SK-N-SH (cell line): ENCODE results near the gene RABL6. TPM values are rescaled to one million over a fixed set of nuclear protein-coding genes. Genes with fewer than 3 reads are reported as not detected.
A peak's percentile ranks its signal among the peaks of the same experiment; 100 is the strongest.
"Not testable (repeated sequence)": the region's sequence is repeated elsewhere in the genome, so short reads cannot be mapped to it uniquely, and the experiment has no call there.

Experiments
- CTCF ChIA-PET: fragments of 300-600, 350-600 bp; formaldehyde crosslinking; extraction: SDS; loops from one replicate; lab custom pipeline; 2021; lab: Yijun Ruan, JAX
- POLR2A ChIA-PET: fragments of 350-600 bp; sonication (Branson Sonifier 250); formaldehyde crosslinking; extraction: SDS; loops from one replicate; lab custom pipeline; 2020; ENCODE audit warnings: antibody characterized with exemption, inconsistent platforms; lab: Yijun Ruan, JAX
- DNase-seq: peaks from one replicate; pipeline ENCODE4 v3.0.0; 2012
- H2AFZ ChIP-seq: fragments of 200-600 bp; sonication (generic); 2 replicates; pipeline ENCODE4 v1.8.1; 2016; ENCODE audit warnings: antibody characterized with exemption, mild to moderate bottlenecking, low read depth
- H3F3A ChIP-seq: fragments of 200-600 bp; sonication (generic); replicated peaks from 2 replicates; pipeline ENCODE3; 2016; ENCODE audit warnings: antibody characterized with exemption, mild to moderate bottlenecking; ENCODE audit not compliant: insufficient read depth
- H3K27ac ChIP-seq, 2 experiments: fragments of 200-500 bp in 1 of 2; fragments of 200-600 bp in 1 of 2; sonication (Bioruptor generic) in 1 of 2; sonication (generic), shearing (Covaris generic) in 1 of 2; 2 replicates each; pipeline versions ENCODE4 v1.5.1 to v1.6.1; 2014 to 2016; ENCODE audit warnings: low read depth in 2 of 2, inconsistent platforms in 1 of 2, low read length in 1 of 2, mild to moderate bottlenecking in 1 of 2, mixed read lengths in 1 of 2
- H3K27me3 ChIP-seq: fragments of 200-600 bp; sonication (generic), shearing (Covaris generic); 2 replicates; pipeline ENCODE4 v1.6.1; 2016; ENCODE audit warnings: mixed run types; ENCODE audit not compliant: insufficient read depth
- H3K36me3 ChIP-seq, 2 experiments: fragments of 200-500 bp in 1 of 2; fragments of 200-600 bp in 1 of 2; sonication (Bioruptor generic) in 1 of 2; sonication (generic) in 1 of 2; replicated peaks in 1 of 2; 2 replicates each; pipeline versions ENCODE3 to v1.5.1; 2014 to 2016; ENCODE audit warnings: low read length in 1 of 2, mild to moderate bottlenecking in 1 of 2; ENCODE audit not compliant: insufficient read depth in 2 of 2, control insufficient read depth in 1 of 2
- H3K4me1 ChIP-seq, 2 experiments: fragments of 200-500 bp in 1 of 2; fragments of 200-600 bp in 1 of 2; sonication (Bioruptor generic) in 1 of 2; sonication (generic), shearing (Covaris generic) in 1 of 2; 2 replicates each; pipeline versions ENCODE4 v1.5.1 to v1.6.1; 2014 to 2016; ENCODE audit warnings: low read depth in 1 of 2, low read length in 1 of 2, mixed run types in 1 of 2; ENCODE audit not compliant: insufficient read depth in 2 of 2, control insufficient read depth in 1 of 2
- H3K4me2 ChIP-seq: fragments of 200-600 bp; sonication (generic), shearing (Covaris generic); 2 replicates; pipeline ENCODE4 v1.6.1; 2017; ENCODE audit warnings: mixed run types
- H3K4me3 ChIP-seq, 2 experiments: fragments of 200-500 bp in 1 of 2; fragments of 200-600 bp in 1 of 2; sonication (Bioruptor generic) in 1 of 2; sonication (generic), shearing (Covaris generic) in 1 of 2; 2 replicates each; pipeline versions ENCODE4 v1.5.1 to v1.8.1; 2014 to 2016; ENCODE audit warnings: low read depth in 2 of 2, inconsistent platforms in 1 of 2, low read length in 1 of 2, mild to moderate bottlenecking in 1 of 2, mixed read lengths in 1 of 2, moderate library complexity in 1 of 2
- H3K79me2 ChIP-seq: fragments of 200-600 bp; sonication (generic); 2 replicates; pipeline ENCODE4 v1.8.1; 2017; ENCODE audit warnings: mild to moderate bottlenecking; ENCODE audit not compliant: insufficient read depth
- H3K9ac ChIP-seq: fragments of 200-600 bp; sonication (generic); 2 replicates; pipeline ENCODE4 v1.6.1; 2017; ENCODE audit warnings: mixed run types
- H3K9me2 ChIP-seq: fragments of 200-600 bp; sonication (generic); 2 replicates; pipeline ENCODE4 v1.6.1; 2017; ENCODE audit warnings: mixed run types
- H3K9me3 ChIP-seq: fragments of 200-600 bp; sonication (generic); 2 replicates; pipeline ENCODE4 v1.6.1; 2017; ENCODE audit warnings: mixed run types, mild to moderate bottlenecking, moderate library complexity
- H4K20me1 ChIP-seq: fragments of 200-600 bp; sonication (generic); 2 replicates; pipeline ENCODE4 v1.6.1; 2017; ENCODE audit warnings: mild to moderate bottlenecking, mixed run types; ENCODE audit not compliant: insufficient read depth
- CHD2 ChIP-seq: fragments of 150-350 bp; IDR thresholded peaks from 2 replicates; pipeline ENCODE4 v1.6.1; 2018; ENCODE audit warnings: low read length; ENCODE audit not compliant: partially characterized antibody
- CTCF ChIP-seq: fragments of 200-600 bp; sonication (generic); IDR thresholded peaks from 2 replicates; pipeline ENCODE4 v1.6.1; 2017; ENCODE audit warnings: antibody characterized with exemption, mild to moderate bottlenecking, moderate library complexity
- EP300 ChIP-seq, 2 experiments: IDR thresholded peaks; 2 replicates each; pipeline versions ENCODE4 v1.4.0 to v1.6.1; 2012; ENCODE audit warnings: borderline replicate concordance in 1 of 2, low read depth in 1 of 2, low read length in 1 of 2
- FOSL2 ChIP-seq: IDR thresholded peaks from 2 replicates; pipeline ENCODE4 v1.4.0; 2012; ENCODE audit warnings: low read depth, mild to moderate bottlenecking, moderate library complexity, borderline replicate concordance
- FOXJ3 ChIP-seq: sonication (generic); formaldehyde crosslinking; IDR thresholded peaks from 2 replicates; pipeline ENCODE4 v1.5.1; 2020; ENCODE audit warnings: mild to moderate bottlenecking, missing genetic modification reagents
- FOXM1 ChIP-seq: IDR thresholded peaks from 2 replicates; pipeline ENCODE4 v1.4.0; 2012; ENCODE audit warnings: low read depth, mild to moderate bottlenecking
- GATA2 ChIP-seq: sonication (generic); formaldehyde crosslinking; IDR thresholded peaks from 2 replicates; pipeline ENCODE4 v1.5.0; 2020; ENCODE audit warnings: mild to moderate bottlenecking, missing genetic modification reagents
- IRF3 ChIP-seq: fragments of 150-350 bp; IDR thresholded peaks from 2 replicates; pipeline ENCODE4 v1.6.1; 2016; ENCODE audit warnings: mild to moderate bottlenecking, low read depth, low read length
- JUND ChIP-seq: IDR thresholded peaks from 2 replicates; pipeline ENCODE4 v1.4.0; 2012
- MAX ChIP-seq: IDR thresholded peaks from 2 replicates; pipeline ENCODE4 v1.4.0; 2012; ENCODE audit warnings: low read depth
- MXI1 ChIP-seq: IDR thresholded peaks from 2 replicates; pipeline ENCODE4 v1.6.1; 2012; ENCODE audit warnings: mild to moderate bottlenecking, low read depth, low read length, improper control_type of control experiment
- NFIC ChIP-seq: IDR thresholded peaks from 2 replicates; pipeline ENCODE4 v1.4.0; 2012; ENCODE audit warnings: borderline replicate concordance
- RAD21 ChIP-seq: IDR thresholded peaks from 2 replicates; pipeline ENCODE4 v1.6.1; 2012; ENCODE audit warnings: mild to moderate bottlenecking, low read length
- RCOR1 ChIP-seq: fragments of 150-350 bp; IDR thresholded peaks from 2 replicates; pipeline ENCODE4 v1.6.1; 2017; ENCODE audit warnings: antibody characterized with exemption, low read length
- RFX5 ChIP-seq: IDR thresholded peaks from 2 replicates; pipeline ENCODE4 v1.6.1; 2012; ENCODE audit warnings: mild to moderate bottlenecking, improper control_type of control experiment, low read length
- RXRA ChIP-seq: IDR thresholded peaks from 2 replicates; pipeline ENCODE4 v1.4.0; 2012; ENCODE audit warnings: low read depth, mild to moderate bottlenecking, borderline replicate concordance
- SMC3 ChIP-seq: IDR thresholded peaks from 2 replicates; pipeline ENCODE4 v1.6.1; 2012; ENCODE audit warnings: low read depth, low read length, improper control_type of control experiment
- YY1 ChIP-seq: IDR thresholded peaks from 2 replicates; pipeline ENCODE4 v1.4.0; 2012; ENCODE audit warnings: low read depth, mild to moderate bottlenecking
- ZBTB33 ChIP-seq: IDR thresholded peaks from 2 replicates; pipeline ENCODE4 v1.4.0; 2012; ENCODE audit warnings: low read depth, borderline replicate concordance
- WGBS: methylation state at CpG from one replicate; pipeline ENCODE4 v1.1.6; 2017; ENCODE audit warnings: low lambda C conversion rate; 5-methylcytosine and 5-hydroxymethylcytosine counted together
- polyA plus RNA-seq, 3 experiments: library from polyadenylated mRNA; depleted of rRNA; stranded (reverse); fragments of >200 nt; gene quantifications; 2 replicates each; pipeline ENCODE4 v1.2.3, GENCODE V29; 2012

Gene RABL6
- polyA plus RNA-seq, 1 of the 3 experiments (the other 2 are of a cell fraction) = 43.6 TPM

GRCh38 chr9:136760834-136761544, 46.8 kb upstream of the RABL6 start:
- 53% methylated on average over 19 of the region's 22 CpGs for whole genome bisulfite sequencing
- H3K27me3 ChIP-seq, H3K9me3 ChIP-seq, H3K79me2 ChIP-seq, H3K4me3 ChIP-seq, H3K9ac ChIP-seq, H3K36me3 ChIP-seq, H3F3A ChIP-seq, POLR2A ChIA-PET, H3K9me2 ChIP-seq, H3K27ac ChIP-seq, H4K20me1 ChIP-seq: not testable (repeated sequence)
- Histone ChIP-seq H3K4me2 (peak overlapping the region; percentile 40; the same call in 1 of the 2 replicates), H2AFZ (peak overlapping the region; percentile 83), H3K4me1 (peaks cover 0 to 16% of the 10 kb centered on the region in 2 experiments; a peak in 1 of 4 replicates)
- CTCF ChIA-PET = interaction anchor here (0.6 to 4.8 kb wide), 16 partner anchors 8 to 274 kb away, joined by 3 to 53 read pairs (median 4); partner anchors contain the start of gene LCN6
- peak; percentile 81 for DNase-seq
- TF ChIP-seq EP300 (IDR thresholded peaks at IDR 0.05; ENCODE audit: borderline replicate concordance in 1 of 2, low read depth in 1 of 2, low read length in 1 of 2) (0 out of 4 replicates have a peak, but pooled peaks of 1 of the 2 experiments have one; percentile 10), SMC3 (peak; percentile 28; the same call in 1 of the 2 replicates), CTCF (peak; percentile 72), GATA2 (CRISPR knock-in tag) (peak; percentile 37), MXI1 (peak; percentile 70), RAD21 (peak; percentile 51), CHD2 (peak; percentile 27), RCOR1 (0 out of 2 replicates have a peak, but pooled peaks have one; percentile 16)
- TF ChIP-seq, all 33 proteins: peak for 8; not testable (repeated sequence) for 25

- Histone ChIP-seq H3K9me3 (no peaks in the 10 kb centered on the region), H4K20me1 (no peaks in the 10 kb centered on the region), H3K27me3 (no peaks in the 10 kb centered on the region), H3K4me3 (no peak overlapping the region), H3K4me2 (no peak overlapping the region), H3K4me1 (peaks cover 0 to 16% of the 10 kb centered on the region in 2 experiments; a peak in 1 of 4 replicates), H3K36me3 (no peaks in the 10 kb centered on the region), H2AFZ (no peak overlapping the region; the same call in 1 of the 2 replicates), H3F3A (no peaks in the 10 kb centered on the region), H3K79me2 (no peaks in the 10 kb centered on the region), H3K9me2 (no peaks in the 10 kb centered on the region), H3K9ac (no peak overlapping the region), H3K27ac (no peak overlapping the region)
- WGBS = 78% methylated on average over 9 of the region's 13 CpGs
- CTCF ChIA-PET = interaction anchor here (0.6 to 4.8 kb wide), 13 partner anchors 8 to 228 kb away, joined by 3 to 53 read pairs (median 4); partner anchors contain the start of gene LCN6
- POLR2A ChIA-PET = no interaction called here
- DNase-seq = no peak
- TF ChIP-seq CTCF = no peak
- no peak for TF ChIP-seq IRF3
- TF ChIP-seq EP300 (IDR thresholded peaks at IDR 0.05; ENCODE audit: borderline replicate concordance in 1 of 2, low read depth in 1 of 2, low read length in 1 of 2) = no peak
- TF ChIP-seq RXRA = no peak
- TF ChIP-seq FOXJ3 (CRISPR knock-in tag) = no peak
- TF ChIP-seq RCOR1 = no peak
- no peak for TF ChIP-seq MAX
- no peak for TF ChIP-seq ZBTB33
- no peak for TF ChIP-seq RAD21
- TF ChIP-seq FOXM1 = no peak
- TF ChIP-seq NFIC = no peak
- no peak for TF ChIP-seq FOSL2
- TF ChIP-seq YY1 = no peak
- no peak for TF ChIP-seq RFX5
- no peak for TF ChIP-seq JUND
These were observed 46.2 kb upstream of the RABL6 start for GRCh38 chr9:136761545-136761981.
